Measurements from ENCODE around the gene BRINP3.

DNA sequence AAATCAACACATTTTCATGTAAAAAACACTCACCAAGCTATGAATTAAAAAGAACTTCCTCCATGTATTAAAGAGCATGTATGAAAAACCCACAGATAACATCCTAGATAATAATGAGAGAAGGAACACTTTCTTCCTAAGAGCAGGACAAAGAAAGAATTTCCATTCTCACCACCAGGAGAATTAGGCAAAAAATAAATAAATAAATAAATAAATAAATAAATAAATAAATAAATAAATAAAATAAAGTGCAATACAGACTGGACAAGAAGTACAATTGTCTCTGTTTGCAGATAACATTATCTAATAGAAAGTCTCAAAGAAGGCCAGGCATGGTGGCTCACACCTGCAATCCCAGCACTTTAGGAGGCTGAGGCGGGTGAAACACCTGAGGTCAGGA, 218.2 kb downstream of the BRINP3 start:
- TF ChIP-seq, protein P1, sequence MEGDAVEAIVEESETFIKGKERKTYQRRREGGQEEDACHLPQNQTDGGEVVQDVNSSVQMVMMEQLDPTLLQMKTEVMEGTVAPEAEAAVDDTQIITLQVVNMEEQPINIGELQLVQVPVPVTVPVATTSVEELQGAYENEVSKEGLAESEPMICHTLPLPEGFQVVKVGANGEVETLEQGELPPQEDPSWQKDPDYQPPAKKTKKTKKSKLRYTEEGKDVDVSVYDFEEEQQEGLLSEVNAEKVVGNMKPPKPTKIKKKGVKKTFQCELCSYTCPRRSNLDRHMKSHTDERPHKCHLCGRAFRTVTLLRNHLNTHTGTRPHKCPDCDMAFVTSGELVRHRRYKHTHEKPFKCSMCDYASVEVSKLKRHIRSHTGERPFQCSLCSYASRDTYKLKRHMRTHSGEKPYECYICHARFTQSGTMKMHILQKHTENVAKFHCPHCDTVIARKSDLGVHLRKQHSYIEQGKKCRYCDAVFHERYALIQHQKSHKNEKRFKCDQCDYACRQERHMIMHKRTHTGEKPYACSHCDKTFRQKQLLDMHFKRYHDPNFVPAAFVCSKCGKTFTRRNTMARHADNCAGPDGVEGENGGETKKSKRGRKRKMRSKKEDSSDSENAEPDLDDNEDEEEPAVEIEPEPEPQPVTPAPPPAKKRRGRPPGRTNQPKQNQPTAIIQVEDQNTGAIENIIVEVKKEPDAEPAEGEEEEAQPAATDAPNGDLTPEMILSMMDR (CRISPR knock-in tag; IDR thresholded peaks at IDR 0.05), result no peak
- TF ChIP-seq MXI1 (IDR thresholded peaks at IDR 0.05; ENCODE audit: borderline replicate concordance, low read depth, low read length) (no peak), RNF2 (conservative IDR thresholded peaks at IDR 0.05; ENCODE audit: low read depth) (no peak)
